Measurements from ENCODE around the gene SYNRG. TPM values are rescaled to one million over a fixed set of nuclear protein-coding genes. Genes with fewer than 3 reads are reported as not detected.

SYNRG gene
- total RNA-seq, 4 donors from 2014 or later, result 17.4 to 33.1 (median 22.7) TPM

GRCh38 chr17:37604556-37604955 is 4.7 kb downstream of the SYNRG start:
- ATAC-seq (ENCODE audit: low FRiP score), result no peak
- no peak for TF ChIP-seq CTCF (IDR thresholded peaks at IDR 0.05)
- no peak for DNase-seq (ENCODE audit: low spot score)

GRCh38 chr17:37598145-37598544 is 11.1 kb downstream of the SYNRG start:
- no peak for TF ChIP-seq CTCF (IDR thresholded peaks at IDR 0.05)
- DNase-seq (ENCODE audit: low spot score) (no peak), ATAC-seq (ENCODE audit: low FRiP score) (no peak)

- TF ChIP-seq CTCF (IDR thresholded peaks at IDR 0.05), result no peak
- no peak for DNase-seq (ENCODE audit: low spot score)
- no peak for ATAC-seq (ENCODE audit: low FRiP score)
Measured at GRCh38 chr17:37592291-37592690, 16.9 kb downstream of the SYNRG start.

GRCh38 chr17:37585066-37585465 is 24.2 kb downstream of the SYNRG start:
- TF ChIP-seq CTCF (IDR thresholded peaks at IDR 0.05), result no peak

GRCh38 chr17:37576281-37576680 is 32.9 kb downstream of the SYNRG start:
- DNase-seq (ENCODE audit: low spot score) (no peak), ATAC-seq (ENCODE audit: low FRiP score) (no peak)
- TF ChIP-seq CTCF (IDR thresholded peaks at IDR 0.05), result no peak

More at GRCh38 chr17:37585066-37585465, 24.2 kb downstream of the SYNRG start:
- ATAC-seq (ENCODE audit: low FRiP score), result no peak
- no peak for DNase-seq (ENCODE audit: low spot score)

GRCh38 chr17:37574427-37574826 is 34.8 kb downstream of the SYNRG start:
- TF ChIP-seq CTCF (IDR thresholded peaks at IDR 0.05), result no peak
- no peak for DNase-seq (ENCODE audit: low spot score)
- ATAC-seq (ENCODE audit: low FRiP score), result no peak

- DNase-seq (ENCODE audit: low spot score) (no peak), ATAC-seq (ENCODE audit: low FRiP score) (no peak)
- TF ChIP-seq CTCF (IDR thresholded peaks at IDR 0.05), result no peak
Measured at GRCh38 chr17:37571674-37572073, 37.5 kb downstream of the SYNRG start.
